ENCODE data around the gene SLC5A11.
"Not testable (repeated sequence)": the region's sequence is repeated elsewhere in the genome, so short reads cannot be mapped to it uniquely, and the experiment has no call there.

Gene SLC5A11

DNA sequence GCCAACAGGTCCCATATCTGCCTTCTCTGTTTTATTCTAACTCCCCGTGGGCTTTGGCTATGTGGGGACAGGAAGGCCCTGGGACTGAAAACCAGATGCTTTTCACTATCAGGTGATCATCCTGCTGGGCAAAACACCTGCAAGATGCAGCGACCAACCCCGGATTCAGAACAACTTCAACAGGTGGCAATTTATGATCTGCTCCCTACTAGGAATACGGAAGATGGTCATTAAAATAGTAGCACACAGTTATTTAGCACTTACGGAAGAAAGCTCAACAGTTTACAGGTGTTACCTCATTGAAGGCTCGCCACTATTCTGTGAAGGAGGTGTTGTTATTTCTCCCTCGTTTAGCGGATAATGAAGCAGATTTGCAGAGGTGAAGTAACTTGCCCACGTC, 7.8 kb upstream of the SLC5A11 start:
- no peak for DNase-seq

DNA sequence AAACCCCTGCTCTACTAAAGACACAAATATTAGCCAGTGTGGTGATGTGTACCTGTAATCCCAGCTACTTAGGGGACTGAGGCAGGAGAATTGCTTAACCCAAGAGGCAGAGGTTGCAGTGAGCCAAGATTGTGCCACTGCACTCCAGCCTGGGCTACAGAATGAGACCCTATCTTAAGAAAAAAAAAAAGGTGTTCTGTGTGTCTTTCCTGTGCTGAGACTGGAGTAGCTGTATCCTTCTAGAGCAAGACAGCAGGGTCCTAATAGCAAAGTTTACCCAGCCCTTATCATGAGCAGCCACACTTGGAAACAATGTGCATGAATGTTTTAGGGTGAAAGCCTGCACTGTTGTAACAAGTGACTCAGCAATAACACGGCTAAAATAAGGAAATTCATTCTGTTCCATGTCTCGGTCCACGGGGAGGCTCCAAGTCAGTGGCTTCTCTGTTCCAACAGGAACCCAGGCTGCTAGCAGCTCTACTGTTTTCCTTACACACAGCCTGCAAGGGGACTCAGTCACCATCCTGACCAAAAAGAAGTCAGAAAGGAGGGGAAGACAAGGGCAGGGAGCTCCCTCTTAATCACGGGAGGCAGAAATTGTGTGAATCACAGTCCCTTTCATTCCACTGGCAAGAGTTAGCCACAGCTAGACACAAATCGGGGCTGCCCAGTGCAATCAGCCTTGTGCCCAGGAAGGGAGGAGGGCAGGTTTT, 7.1 kb upstream of the SLC5A11 start:
- no peak for DNase-seq

DNA sequence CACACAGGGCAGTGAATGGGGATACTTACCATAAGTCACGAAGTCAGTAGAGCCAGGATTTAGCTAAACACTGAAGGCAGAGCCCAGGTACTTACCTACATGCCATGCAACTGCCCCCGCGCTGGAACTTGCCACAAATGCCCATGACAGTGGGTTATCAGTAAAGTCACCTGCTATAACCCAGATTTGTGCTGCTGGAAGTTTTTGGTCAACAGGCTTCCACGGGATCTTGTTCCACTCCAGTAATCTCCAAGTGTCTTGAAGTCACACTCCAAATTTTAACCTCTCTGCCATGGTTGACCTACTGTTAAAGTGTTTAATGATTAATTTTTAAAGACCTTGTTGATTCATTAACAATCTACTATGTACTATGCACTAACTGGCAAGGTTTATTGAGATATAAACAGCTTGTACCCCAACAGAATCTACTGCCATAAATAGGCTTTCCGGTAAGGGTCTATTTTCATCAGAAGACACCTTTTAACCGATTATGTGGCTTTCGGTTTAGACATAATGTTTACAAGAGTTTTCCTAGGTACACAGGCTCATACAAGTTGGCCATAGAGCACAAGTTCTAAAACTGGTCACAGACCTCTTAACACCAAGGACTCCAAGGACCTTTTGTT, 6.3 kb upstream of the SLC5A11 start:
- DNase-seq: no peak

DNA sequence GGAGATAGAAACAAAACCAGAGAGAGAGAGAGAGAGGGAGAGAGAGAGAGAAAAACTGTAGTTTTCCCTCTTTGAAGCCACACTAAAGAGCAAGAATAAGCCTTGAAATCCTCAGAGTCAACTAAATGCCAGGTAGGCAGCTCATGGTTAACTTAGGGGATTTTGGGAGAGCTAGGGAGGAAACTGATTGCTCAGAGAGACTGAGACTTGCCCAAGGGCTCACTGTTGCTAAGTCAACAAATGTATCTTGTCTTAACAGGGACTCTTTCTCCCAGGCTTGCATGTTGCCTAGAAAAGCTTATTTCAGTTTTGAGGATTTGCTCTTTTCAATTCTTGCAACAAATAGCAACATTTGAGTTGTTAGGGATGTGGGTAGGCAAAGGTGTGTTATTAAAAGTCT, 4.5 kb upstream of the SLC5A11 start:
- DNase-seq: no peak

DNA sequence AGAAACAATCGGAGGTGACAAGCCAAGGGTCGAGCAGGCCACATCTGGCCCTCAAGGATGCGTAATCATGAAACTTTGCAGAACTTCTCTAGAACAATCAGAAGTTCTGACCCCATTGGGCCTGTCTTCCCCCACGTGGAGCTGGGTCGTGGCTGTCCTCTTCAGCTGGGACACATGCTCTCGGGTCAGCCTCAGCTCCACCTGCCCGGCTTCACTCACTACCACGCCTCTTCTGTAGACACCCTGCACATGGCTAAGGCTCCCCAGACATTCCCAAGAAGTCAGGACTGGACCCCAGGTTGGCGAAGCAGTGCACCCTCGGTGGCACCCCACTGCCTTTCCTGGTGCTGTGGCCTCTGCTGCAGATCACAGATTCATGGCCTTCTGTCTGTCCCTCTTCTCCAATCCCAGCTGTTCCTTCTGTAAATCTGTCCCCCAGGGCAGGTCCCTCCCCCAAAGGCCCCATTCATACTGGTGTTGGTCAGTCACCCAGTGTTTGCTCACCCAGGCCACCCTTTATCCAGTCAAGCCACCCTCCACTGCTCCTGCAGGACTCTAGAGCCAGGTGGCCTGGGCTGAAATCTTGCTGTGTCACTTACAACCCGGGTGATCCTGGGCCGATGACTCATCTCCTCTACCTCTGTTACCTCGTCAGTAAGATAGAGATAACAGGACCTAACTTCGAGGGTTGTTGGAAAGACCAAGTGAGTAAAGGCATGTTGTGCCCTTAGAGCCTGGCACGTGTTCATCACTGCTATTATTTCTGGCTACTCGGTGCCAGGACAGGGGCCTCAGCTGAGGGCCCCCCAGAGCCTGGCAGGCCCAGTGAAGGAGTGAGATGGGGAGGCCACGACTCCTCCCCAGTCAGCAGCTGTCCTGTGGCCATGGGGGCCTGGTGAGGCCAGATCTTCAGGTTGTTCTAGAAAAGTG, 1.4 kb upstream of the SLC5A11 start:
- DNase-seq: peak; percentile 52

DNA sequence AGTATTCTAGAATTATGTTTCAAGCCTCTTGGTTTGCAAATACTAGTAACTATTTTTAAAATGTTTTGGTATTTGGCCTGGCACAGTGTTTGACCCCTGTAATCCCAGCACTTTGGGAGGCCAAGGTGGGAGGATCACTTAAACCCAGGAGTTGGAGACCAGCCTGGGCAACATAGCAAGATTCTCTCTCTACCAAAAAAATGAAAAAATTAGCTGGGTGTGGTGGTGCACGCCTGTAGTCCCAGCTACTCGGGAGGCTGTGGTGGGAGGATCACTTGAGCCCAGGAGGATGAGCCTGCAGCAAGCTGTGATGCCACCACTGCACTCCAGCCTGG, 765 bp upstream of the SLC5A11 start:
- not testable (repeated sequence) for DNase-seq

DNA sequence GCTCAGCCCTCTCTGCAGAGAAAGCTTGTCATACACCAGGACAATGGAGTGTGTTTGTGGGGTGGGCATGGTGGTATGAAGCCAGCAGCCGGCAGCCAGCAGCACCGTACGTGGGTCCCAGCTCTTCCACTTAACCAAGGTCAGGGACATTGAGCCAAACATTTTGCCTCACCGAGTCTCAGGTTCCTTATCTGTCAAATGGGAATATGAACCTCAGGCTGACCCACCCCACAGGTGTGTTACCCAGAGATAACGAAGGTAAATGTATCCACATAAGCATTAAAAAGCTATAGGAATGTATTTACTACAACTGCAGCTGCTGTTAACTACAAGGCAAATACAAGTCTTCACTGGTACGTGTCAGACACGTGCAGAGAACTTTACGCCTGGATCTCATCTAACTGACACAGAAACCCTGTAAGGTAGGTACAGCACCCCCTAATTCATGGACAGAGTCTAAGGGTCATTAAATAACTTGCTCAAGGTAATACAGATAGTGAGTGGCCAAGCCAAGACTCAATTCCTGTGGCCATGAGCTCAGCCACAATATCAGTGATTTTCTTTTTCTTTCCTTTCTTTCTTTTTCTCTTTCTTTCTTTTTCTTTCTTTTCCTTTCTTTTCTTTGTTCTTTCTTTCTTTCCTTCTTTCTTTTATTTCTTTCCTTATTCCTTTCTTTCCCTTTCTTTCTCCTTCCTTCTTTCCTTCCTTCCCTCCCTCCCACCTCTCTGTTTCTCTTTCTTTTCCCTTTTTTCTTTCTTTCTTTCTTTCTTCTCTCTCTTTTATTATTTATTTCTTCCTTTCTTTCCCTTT, 990 bp downstream of the SLC5A11 start:
- DNase-seq: no peak

DNA sequence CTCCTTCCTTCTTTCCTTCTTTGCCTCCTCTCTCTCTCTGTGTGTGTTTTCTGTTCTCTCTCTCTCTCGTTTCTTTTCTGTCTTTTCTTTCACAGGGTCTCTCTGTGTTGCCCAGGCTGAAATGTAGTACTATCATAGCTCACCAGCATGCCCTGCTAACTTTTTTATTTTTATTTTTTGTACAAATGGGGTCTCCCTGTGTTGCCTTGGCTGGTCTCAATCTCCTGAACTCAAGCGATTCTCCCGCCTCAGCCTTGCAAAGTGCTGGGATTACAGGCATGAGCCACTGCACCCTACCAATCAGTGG, 1.5 kb downstream of the SLC5A11 start:
- no peak for DNase-seq

DNA sequence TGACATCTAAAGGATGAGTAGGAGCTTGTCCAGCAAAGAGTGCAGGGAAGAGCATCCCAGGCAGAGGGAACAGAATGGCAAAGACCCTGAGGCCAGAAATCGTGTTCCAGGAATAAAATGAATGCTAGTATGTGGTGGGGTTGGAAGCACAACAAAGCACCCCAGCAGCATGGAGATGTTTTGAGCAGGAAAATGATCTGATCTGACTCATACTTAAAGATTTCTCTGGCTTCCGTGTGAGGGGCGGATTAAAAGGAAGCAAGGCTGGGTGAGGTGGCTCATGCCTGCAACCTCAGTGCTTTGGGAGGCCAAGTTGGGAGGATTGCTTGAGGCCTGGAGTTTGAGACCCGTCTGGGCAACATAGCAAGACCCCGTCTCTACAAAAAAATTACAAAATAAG, 2.3 kb downstream of the SLC5A11 start:
- DNase-seq: no peak

DNA sequence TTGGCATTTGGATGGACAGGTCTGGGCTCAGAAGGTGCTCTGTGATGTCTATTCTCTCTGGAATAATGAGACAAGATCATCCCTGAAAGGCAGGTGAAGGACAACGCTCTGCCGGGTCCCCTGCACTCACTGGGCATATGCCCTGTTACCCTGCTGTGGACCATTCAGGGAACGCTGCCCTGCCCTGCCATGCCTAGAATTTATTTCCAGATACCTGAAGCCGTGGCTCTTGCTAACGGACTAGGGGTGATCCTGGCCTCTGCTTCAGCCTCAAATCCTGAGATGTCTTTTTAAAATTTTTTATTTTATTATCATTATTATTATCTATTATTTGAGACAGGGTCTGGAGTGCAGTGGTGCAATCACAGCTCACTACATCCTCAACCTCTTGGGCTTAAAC, 3.9 kb downstream of the SLC5A11 start:
- no peak for DNase-seq

DNA sequence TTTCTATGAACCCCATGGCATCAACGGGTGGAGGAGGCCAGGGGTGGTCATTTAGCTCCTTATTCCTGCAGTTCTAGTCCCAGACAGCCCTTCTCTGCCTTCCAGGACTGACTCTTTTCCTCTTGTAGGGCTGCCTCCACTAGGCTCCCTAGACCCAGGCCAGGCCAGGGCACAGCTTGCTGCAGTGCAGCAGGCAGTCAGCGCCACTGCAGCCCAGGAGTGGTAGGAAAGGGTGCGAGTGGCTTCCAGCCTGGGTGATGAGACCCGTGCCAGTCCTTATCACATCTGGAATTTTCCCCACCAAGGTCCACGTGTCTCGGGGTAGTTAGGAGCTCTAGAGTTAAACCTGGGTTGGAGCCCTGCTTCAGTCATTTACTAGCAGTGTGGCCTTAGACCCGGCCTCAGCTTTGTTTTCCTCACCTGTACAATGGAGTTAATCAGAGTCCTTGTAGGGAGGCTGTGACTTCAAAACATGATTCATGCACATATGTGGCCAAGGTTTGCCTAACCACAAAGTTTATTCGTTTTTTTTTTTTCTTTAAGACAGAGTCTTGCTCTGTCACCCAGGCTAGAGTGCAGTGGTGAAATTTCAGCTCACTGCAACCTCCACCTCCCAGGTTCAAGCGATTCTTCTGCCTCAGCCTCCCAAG, 4.7 kb downstream of the SLC5A11 start:
- DNase-seq: peak; percentile 61

DNA sequence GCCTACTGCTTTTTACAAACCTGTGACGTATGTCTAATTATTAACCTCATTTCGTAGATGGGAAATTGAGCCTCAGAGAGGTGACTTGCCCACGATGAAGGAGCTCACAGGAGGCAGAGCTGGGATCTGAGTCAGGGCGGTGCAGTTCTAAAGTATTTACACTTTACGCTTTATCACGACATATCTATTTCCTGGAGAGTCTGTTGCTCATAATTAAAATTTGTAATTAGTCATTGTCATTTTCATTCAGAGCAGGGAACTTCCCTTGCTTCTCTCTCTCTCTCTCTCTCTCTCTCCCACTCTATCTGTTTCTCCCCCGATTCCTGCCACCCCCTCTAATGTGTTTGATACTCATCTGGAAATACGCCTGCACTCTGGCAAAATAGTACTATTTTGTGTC, 5.9 kb downstream of the SLC5A11 start:
- peak; percentile 75 for DNase-seq

DNA sequence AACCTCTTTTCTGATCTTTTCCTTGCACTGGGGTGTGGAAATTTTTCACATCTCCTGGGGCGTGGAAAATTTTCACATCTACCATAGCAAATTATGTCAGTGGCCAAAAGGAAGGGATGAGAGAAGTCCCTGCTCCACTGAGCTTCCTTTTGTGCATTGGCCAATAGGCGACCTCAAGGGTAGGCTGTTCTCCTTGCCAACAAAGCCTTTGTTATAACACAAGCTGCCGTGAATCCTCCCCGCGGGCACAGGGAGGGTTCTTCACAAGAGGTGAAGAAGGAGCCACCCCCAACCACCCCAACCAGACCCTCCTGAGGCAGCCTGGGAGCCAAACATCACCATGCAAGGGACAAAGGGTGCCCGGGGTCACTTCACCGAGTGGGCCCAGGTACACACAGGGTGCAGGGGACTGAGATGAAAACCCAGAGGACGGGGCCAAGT, 6.5 kb downstream of the SLC5A11 start:
- no peak for DNase-seq

DNA sequence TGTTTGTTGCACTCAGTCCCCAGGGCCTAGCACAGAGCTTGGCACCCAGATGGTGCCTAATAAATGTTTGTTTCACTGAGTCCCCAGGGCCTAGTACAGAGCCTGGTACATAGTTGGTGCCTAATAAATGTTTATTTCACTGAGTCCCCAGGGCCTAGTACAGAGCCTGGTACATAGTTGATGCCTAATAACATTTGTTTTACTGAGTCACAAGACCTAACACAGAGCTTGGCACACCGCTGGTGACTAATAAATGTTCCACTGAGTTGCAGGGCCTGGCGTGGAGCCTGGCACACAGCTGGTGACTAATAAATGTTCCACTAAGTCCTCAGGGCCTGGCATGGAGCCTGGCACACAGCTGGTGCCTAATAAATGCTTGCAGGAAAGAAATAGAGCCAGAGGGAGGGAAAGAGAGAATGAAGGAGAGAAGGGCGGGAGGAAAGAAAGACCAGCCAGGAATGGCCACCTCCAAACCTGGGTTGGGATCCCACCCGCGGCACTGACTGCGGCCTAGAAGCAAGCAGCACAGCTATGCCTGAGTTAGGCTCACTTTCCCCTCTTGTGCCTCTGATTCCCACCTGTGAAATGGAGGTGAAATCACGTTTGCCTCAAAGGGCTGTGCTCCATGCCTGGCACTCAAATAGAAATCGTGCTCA, 7.5 kb downstream of the SLC5A11 start:
- DNase-seq: no peak

DNA sequence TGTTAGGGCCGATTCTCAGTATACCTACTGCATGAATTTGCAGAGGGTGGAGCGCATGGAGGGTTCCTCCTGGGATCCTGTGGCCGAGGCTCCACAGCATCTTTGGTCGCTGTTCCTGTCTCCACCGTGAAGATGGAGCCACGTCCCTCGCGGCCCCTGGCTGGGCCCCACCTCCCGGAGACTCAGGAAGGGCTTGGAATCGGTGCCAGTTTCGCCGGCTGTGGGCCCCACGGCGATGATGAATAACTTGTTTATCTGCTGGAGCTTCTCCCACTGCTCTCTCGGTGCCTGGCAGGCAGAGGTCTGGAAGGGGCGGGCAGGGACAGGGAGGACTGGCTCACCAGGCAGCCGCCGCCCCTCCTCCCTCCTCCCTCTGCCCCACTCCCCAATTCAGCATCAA, 8.1 kb downstream of the SLC5A11 start:
- DNase-seq: no peak

DNA sequence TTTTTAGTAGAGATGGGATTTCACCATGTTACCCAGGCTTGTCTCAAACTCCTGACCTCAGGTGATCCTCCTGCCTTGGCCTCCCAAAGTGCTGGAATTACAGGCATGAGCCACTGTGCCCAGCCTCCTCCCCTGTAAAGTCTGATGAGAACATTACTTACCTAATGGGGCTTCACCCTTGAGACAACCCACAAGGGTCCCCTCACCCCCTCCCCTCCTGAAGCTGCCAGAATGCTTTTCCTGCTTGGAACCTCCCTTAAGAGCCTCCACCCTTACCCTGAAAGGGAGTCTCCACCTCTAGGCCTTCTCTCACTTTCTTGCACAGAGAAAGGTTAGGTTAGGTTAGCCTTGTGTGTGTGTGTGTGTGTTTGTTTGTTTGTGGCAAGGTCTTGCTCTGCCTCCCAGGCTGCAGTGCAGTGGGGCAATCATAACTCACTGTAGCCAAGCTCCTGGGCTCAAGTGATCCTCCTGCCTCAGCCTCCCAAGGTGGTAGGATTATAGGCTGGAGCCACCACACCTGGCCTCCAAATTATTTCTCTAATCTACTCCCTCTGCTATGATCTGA, 8.9 kb downstream of the SLC5A11 start:
- no peak for DNase-seq

DNA sequence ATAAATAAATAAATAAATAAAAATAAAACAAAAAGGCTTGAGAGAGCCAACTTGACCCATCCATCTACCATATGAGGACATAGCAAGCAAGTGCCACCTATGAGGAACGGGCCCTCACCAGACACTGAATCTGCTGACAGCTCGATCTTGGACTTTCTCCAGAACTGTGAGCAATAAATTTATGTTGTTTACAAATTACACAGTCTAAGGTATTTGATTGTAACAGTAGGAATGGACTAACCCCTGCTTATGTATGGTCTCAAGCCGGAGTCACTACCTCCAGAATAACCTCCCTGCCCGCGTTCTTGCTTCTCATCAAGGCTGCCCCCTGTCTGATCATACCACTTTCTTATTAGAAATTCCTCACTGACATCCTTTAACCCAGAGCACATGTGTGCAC, 9.9 kb downstream of the SLC5A11 start:
- DNase-seq: no peak

DNA sequence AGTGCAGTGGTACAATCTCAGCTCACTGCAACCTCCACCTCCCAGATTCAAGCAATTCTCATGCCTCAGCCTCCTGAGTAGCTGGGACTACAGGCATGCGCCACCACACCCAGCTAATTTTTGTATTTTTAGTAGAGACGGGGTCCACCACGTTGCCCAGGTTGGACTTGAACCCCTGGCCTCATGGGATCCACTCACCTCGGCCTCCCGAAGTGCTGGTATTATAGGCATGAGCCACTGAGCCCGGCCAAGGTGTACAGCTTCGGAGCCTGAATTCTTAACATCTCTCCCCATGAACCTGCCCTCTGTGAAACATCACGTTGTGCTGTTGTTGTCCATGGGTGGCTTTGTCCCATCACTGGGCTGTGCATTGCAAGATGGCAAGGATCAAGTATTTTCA, 11.1 kb downstream of the SLC5A11 start:
- DNase-seq: not testable (repeated sequence)

DNA sequence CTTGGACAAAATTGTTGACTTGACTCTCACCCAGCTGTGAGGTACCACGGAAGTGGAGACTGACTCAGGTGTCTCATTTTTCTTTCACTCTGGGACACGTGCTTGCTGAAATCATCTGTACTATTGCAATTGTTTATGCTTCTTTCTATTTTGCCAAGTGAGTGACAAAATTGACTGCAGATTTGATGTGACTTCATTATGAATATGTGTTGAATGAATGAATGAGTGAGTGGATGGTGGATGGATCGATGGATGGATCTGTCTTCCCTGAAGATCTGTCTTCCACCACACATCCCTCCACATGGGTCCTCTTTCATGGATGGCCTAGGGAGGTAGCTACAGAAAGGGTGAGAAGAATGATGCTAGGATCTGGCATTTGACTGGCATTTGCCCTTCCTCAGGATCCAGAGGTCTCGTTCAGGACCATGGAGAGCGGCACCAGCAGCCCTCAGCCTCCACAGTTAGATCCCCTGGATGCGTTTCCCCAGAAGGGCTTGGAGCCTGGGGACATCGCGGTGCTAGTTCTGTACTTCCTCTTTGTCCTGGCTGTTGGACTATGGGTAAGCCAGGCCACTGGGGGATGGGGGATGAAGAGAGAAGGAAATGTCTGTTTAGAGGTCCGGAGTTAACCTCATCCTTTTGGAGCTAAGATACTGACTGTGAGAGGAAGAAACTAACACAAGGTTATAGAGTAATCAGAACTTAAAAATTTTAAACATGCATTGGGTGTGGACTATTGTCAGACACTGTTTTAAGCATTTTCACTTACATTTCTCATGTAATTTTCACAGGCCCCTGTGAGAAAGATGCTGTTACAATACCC, 12.7 kb downstream of the SLC5A11 start:
- peak; percentile 20 for DNase-seq

DNA sequence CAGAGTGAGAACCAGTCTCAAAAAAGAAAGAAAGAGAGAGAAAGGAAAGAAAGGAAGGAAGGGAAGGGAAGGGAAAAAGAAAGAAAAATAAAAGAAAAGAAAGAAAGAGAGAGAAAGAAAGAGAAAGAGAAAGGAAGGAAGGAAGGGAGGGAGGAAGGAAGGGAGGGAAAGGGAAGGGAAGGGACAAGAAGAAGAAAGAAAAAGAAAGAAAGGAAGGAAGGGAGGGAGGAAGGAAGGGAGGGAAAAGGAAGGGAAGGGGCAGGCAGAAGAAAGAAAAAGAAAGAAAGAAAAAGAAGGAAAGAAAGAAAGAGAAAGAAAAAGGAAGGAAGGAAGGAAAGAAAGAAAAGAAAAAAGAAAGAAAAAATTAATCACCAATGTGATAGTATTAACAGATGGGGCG, 15.7 kb downstream of the SLC5A11 start:
- no peak for DNase-seq
